Esophagus squamous epithelium (tissue), 5 donors: ENCODE data around the gene ARHGEF12. TPM values are rescaled to one million over a fixed set of nuclear protein-coding genes. Genes with fewer than 3 reads are reported as not detected.

Source experiments
- DNase-seq: peaks from one replicate; lab custom pipeline; 2025; lab: John Stamatoyannopoulos, UW
- H3K27ac ChIP-seq, 4 donors: fragments of 200-600 bp; sonication (generic); one replicate each; pipeline ENCODE4 v1.5.1; 2016 to 2019; ENCODE audit warnings: mild to moderate bottlenecking in 1 of 4
- H3K27me3 ChIP-seq, 4 donors: fragments of 200-600 bp; sonication (generic); 1 replicate in 3 of 4; 2 replicates in 1 of 4; pipeline versions ENCODE4 v1.5.1 to v1.6.0; 2017 to 2021; ENCODE audit warnings: antibody characterized with exemption in 1 of 4
- H3K36me3 ChIP-seq, 3 donors: fragments of 200-600 bp; sonication (generic); one replicate each; pipeline ENCODE4 v1.5.1; 2016 to 2019
- H3K4me1 ChIP-seq, 3 donors: fragments of 200-600 bp; sonication (generic); one replicate each; pipeline ENCODE4 v1.5.1; 2017 to 2019
- H3K4me3 ChIP-seq, 4 donors: fragments of 200-600 bp; sonication (generic); 1 replicate in 3 of 4; 2 replicates in 1 of 4; pipeline ENCODE4 v1.5.1; 2016 to 2019; ENCODE audit warnings: mild to moderate bottlenecking in 2 of 4, moderate library complexity in 1 of 4
- H3K9me3 ChIP-seq, 3 donors: fragments of 200-600 bp; sonication (generic); one replicate each; pipeline ENCODE4 v1.5.1; 2016 to 2019
- CTCF ChIP-seq, 6 experiments: fragments of 450-650 bp in 4 of 6; fragments of 200-600 bp in 2 of 6; sonication (generic) in 2 of 6; IDR thresholded peaks; one replicate each; pipeline ENCODE4 v1.5.1; 2016 to 2019; ENCODE audit warnings: antibody characterized with exemption in 6 of 6, mild to moderate bottlenecking in 4 of 6, moderate library complexity in 4 of 6
- POLR2A ChIP-seq, 4 donors: fragments of 450-650 bp; IDR thresholded peaks; one replicate each; pipeline ENCODE4 v1.6.1; 2017; ENCODE audit warnings: antibody characterized with exemption in 4 of 4, mild to moderate bottlenecking in 4 of 4, moderate library complexity in 3 of 4
- WGBS, 2 donors: methylation state at CpG; one replicate each; pipeline ENCODE4 v1.1.5; 2018; 5-methylcytosine and 5-hydroxymethylcytosine counted together
- intact Hi-C: fragments of 100-400 bp; cut with DNase I; formaldehyde crosslinking; loops from one replicate; pipeline ENCODE4 v1.15.0; 2022
- total RNA-seq, 4 donors: library from RNA; depleted of rRNA; stranded (reverse); fragments of >200 nt; gene quantifications; one replicate each; pipeline ENCODE4 v1.1.0, GENCODE V29; 2016
- donor health status: DM: yes; HTN: yes; CAD: no.

Gene ARHGEF12
- total RNA-seq, 4 donors from 2014 or later = 57.4 to 106 (median 70.7) TPM

GRCh38 chr11:120336641-120337354, 585 bp downstream of the ARHGEF12 start:
- no peak for DNase-seq
- 0% methylated on average over 11 of the region's 56 CpGs; no CpG with 5 or more reads in 1 of the 2 donors for WGBS, 2 donors
- intact Hi-C loops = no loop called here
- peak in 1 of 4 donors; percentile 4 for TF ChIP-seq POLR2A (IDR thresholded peaks at IDR 0.05)
- no peak for TF ChIP-seq CTCF (IDR thresholded peaks at IDR 0.05)
- Histone ChIP-seq H3K27ac (peak overlapping the region; percentile 97 to 99 (median 98)), H3K4me1 (peaks cover 12 to 84% (median 41%) of the 10 kb centered on the region in 3 donors), H3K27me3 (no peaks in the 10 kb centered on the region), H3K9me3 (no peaks in the 10 kb centered on the region), H3K4me3 (peak overlapping the region; percentile 68 to 99 (median 96)), H3K36me3 (no peaks in the 10 kb centered on the region)

- intact Hi-C loops = no loop called here
- no peaks in the 10 kb centered on the region for H3K9me3 ChIP-seq
- 4 to 14% methylated on average over 17 to 18 of the region's 18 CpGs for WGBS, 2 donors
- H3K36me3 ChIP-seq = no peaks in the 10 kb centered on the region
- H3K27ac ChIP-seq = peak overlapping the region; percentile 97 to 99 (median 98)
- DNase-seq = no peak
- H3K4me3 ChIP-seq = peak overlapping the region; percentile 68 to 99 (median 96)
- no peak for TF ChIP-seq CTCF (IDR thresholded peaks at IDR 0.05)
- no peak for TF ChIP-seq POLR2A (IDR thresholded peaks at IDR 0.05)
- H3K27me3 ChIP-seq = no peaks in the 10 kb centered on the region
- H3K4me1 ChIP-seq = peaks cover 11 to 84% (median 42%) of the 10 kb centered on the region in 3 donors
Measured at GRCh38 chr11:120337355-120338106, 1.3 kb downstream of the ARHGEF12 start.

- H3K4me3 ChIP-seq = peak overlapping the region; percentile 68 to 99 (median 96)
- intact Hi-C loops = no loop called here
- WGBS, 2 donors = 14 to 15% methylated on average over 7 of the region's 7 CpGs
Measured at GRCh38 chr11:120338107-120338933, 2.1 kb downstream of the ARHGEF12 start.

GRCh38 chr11:120339394-120339890, 3.2 kb downstream of the ARHGEF12 start:
- Histone ChIP-seq H3K9me3 (no peaks in the 10 kb centered on the region), H3K27me3 (no peaks in the 10 kb centered on the region), H3K4me1 (peaks cover 13 to 84% (median 41%) of the 10 kb centered on the region in 3 donors), H3K4me3 (peak overlapping the region; percentile 68 to 99 (median 96)), H3K36me3 (no peaks in the 10 kb centered on the region), H3K27ac (peak overlapping the region; percentile 60 to 99 (median 88))
- no peak for TF ChIP-seq CTCF (IDR thresholded peaks at IDR 0.05)
- peak in 1 of 4 donors; percentile 21 for TF ChIP-seq POLR2A (IDR thresholded peaks at IDR 0.05)
- intact Hi-C loops = no loop called here
- DNase-seq = no peak
- WGBS, 2 donors = 10 to 12% methylated on average over 6 of the region's 6 CpGs

More at GRCh38 chr11:120338107-120338933, 2.1 kb downstream of the ARHGEF12 start:
- no peaks in the 10 kb centered on the region for H3K9me3 ChIP-seq
- TF ChIP-seq CTCF (IDR thresholded peaks at IDR 0.05) (no peak), POLR2A (IDR thresholded peaks at IDR 0.05) (no peak)
- H3K27ac ChIP-seq = peak overlapping the region; percentile 97 to 99 (median 98)
- DNase-seq = no peak
- H3K36me3 ChIP-seq = no peaks in the 10 kb centered on the region
- no peaks in the 10 kb centered on the region for H3K27me3 ChIP-seq
- peaks cover 10 to 84% (median 35%) of the 10 kb centered on the region in 3 donors for H3K4me1 ChIP-seq
